Transverse colon (tissue), 4 donors: ENCODE data around the gene SLC7A6OS.

Experiments
- POLR2AphosphoS5 ChIP-seq, 3 donors: sonication (generic); formaldehyde crosslinking; IDR thresholded peaks; one replicate each; pipeline ENCODE4 v1.6.1; 2016; ENCODE audit warnings: antibody characterized with exemption in 3 of 3
- TF ChIP-seq, protein P1 (sequence below), 5 experiments: fragments of 200-600 bp in 3 of 5; fragments of 450-650 bp in 2 of 5; sonication (generic) in 3 of 5; IDR thresholded peaks; 1 replicate in 2 of 5; 2 replicates in 3 of 5; pipeline ENCODE4 v1.5.1; 2016 to 2017; ENCODE audit warnings: antibody characterized with exemption in 5 of 5, inconsistent platforms in 3 of 5, mild to moderate bottlenecking in 2 of 5, moderate library complexity in 1 of 5

- no peak for TF ChIP-seq POLR2AphosphoS5 (IDR thresholded peaks at IDR 0.05)
- TF ChIP-seq, protein P1, sequence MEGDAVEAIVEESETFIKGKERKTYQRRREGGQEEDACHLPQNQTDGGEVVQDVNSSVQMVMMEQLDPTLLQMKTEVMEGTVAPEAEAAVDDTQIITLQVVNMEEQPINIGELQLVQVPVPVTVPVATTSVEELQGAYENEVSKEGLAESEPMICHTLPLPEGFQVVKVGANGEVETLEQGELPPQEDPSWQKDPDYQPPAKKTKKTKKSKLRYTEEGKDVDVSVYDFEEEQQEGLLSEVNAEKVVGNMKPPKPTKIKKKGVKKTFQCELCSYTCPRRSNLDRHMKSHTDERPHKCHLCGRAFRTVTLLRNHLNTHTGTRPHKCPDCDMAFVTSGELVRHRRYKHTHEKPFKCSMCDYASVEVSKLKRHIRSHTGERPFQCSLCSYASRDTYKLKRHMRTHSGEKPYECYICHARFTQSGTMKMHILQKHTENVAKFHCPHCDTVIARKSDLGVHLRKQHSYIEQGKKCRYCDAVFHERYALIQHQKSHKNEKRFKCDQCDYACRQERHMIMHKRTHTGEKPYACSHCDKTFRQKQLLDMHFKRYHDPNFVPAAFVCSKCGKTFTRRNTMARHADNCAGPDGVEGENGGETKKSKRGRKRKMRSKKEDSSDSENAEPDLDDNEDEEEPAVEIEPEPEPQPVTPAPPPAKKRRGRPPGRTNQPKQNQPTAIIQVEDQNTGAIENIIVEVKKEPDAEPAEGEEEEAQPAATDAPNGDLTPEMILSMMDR (IDR thresholded peaks at IDR 0.05): no peak
Observed at GRCh38 chr16:68284847-68285246, 25.9 kb downstream of the SLC7A6OS start.
